NCI-H2107 (cell line): ENCODE measurements around the gene EFNA2.
A peak's percentile ranks its signal among the peaks of the same experiment; 100 is the strongest.
"Not testable (repeated sequence)": the region's sequence is repeated elsewhere in the genome, so short reads cannot be mapped to it uniquely, and the experiment has no call there.

ENCODE experiments used
- DNase-seq: peaks from one replicate; lab custom pipeline; 2025; lab: John Stamatoyannopoulos, UW

Gene EFNA2

DNA sequence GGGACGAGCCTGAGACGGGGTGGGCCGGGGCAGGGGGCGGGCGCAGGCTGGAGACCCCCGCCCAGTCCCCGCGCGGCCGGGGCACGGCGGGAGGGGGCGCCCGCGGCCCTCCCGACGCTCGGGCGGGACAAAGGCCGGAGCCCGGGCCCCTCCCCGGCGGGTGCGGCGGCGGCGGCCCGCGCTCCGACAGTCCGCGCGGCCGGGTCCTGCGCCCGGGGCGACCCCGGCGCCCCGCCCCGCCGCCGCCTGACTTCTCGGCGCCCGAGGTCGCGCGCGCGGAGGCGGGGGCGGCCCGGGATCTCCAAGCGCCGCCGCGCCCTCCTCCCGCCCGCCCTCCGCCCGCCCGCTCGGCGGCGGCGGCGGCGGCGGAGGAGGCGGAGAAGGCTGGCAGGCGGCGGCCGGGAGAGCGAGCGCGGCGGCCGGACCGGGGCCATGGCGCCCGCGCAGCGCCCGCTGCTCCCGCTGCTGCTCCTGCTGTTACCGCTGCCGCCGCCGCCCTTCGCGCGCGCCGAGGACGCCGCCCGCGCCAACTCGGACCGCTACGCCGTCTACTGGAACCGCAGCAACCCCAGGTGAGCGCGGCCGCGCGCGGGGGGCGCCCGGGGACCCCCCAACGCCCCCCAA is at the start of gene EFNA2:
Gene EFNA2, plus strand, starts transcription at position 137 of the 624 bp plus-strand sequence. Its CDS starts 296 bp downstream, at position 433.
- no peak for DNase-seq

- DNase-seq, result no peak
Measured at GRCh38 chr19:1236576-1236975, 49.1 kb upstream of the EFNA2 start.

DNA sequence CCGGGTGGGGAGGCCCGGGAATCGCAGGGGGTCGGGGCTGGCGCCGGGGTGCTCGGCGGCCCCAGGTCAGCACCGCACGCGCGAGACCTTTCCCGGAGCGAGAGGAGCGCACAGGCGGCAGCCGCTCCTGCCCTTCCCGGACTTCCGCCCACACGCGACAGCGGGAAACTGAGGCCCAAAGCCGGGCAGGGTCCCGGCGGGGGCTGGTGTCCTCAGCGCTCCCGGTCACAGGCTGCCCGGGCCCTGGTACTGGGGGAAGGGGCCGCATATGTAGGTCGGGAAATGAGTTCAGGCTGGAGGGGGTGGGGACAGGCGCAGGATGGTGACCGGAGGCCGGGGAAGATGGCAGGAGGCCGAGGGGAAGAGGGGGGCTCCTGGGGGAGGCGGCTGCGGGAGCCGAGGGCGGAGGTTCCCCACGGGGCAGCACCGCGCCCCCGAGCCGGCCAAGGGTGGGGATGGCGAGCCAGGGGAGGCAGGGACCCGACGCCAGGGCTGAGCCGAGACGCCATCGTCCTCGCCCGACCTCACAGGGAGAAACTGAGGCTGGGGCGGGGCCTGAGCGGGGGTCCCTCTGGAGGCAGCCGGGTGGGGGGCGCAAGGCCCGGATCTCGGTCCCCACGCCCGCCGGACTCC is 48.5 kb upstream of the EFNA2 start:
- DNase-seq, result no peak

- DNase-seq, result no peak
Measured at GRCh38 chr19:1237754-1238368, 47.8 kb upstream of the EFNA2 start, which contains the start of gene CBARP. Gene CBARP (minus strand): TSS chr19:1238005. CDS start chr19:1236100, 1,905 bp downstream.

GRCh38 chr19:1238369-1239303 is 47.0 kb upstream of the EFNA2 start:
- DNase-seq, result no peak

GRCh38 chr19:1239420-1239795 is 46.3 kb upstream of the EFNA2 start:
- no peak for DNase-seq

GRCh38 chr19:1239796-1240737 is 45.6 kb upstream of the EFNA2 start:
- DNase-seq, result peak; percentile 78

DNA sequence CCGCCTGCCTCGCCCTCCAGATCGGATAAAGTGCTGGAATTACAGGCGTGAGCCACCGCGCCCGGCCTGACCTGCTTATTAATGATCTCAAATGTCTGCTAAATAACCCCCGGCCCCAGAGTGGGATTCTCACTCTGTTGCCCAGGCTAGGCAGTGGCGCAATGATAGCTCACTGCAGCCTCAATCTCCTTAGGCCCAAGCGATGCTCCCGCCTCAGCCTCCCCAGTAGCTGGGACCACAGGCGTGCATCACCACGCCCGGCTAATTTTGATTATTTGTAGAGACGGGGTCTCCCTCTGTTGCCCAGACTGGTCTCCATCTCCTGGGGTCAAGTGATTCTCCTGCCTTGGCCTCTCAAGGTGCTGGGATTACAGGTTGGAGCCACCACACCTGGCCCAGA is 44.7 kb upstream of the EFNA2 start:
- no peak for DNase-seq

DNA sequence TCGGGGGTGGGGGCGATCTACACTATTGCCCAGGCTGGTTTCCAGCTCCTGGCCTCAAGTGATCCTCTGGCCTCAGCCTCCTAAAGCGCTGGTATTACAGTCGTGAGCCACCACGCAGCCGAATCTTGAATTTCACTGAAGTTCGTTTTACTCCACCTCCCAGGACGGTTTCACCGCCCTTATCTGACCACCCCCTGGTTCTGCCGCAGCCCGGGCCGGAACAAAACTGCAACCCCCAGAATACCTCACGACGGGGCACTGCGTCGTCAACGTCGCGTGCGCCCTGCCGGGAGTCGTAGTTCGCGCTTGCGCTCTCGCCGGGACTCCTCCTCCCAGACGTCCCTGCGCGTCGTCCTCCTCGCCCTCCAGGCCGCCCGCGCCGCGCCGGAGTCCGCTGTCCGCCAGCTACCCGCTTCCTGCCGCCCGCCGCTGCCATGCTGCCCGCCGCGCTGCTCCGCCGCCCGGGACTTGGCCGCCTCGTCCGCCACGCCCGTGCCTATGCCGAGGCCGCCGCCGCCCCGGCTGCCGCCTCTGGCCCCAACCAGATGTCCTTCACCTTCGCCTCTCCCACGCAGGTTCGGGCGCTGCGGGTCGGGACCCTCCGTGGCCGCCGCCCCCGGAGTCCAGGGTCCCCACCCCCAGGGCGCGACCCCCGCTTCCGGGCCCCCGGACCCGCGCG is 44.1 kb upstream of the EFNA2 start, which contains the start of gene ATP5F1D:
Gene ATP5F1D, plus strand, starts transcription at position 335 of the 679 bp plus-strand sequence. Its CDS starts 100 bp downstream, at position 435.
- peak; percentile 73 for DNase-seq

- no peak for DNase-seq
Measured at GRCh38 chr19:1243768-1244692, 41.6 kb upstream of the EFNA2 start.

DNA sequence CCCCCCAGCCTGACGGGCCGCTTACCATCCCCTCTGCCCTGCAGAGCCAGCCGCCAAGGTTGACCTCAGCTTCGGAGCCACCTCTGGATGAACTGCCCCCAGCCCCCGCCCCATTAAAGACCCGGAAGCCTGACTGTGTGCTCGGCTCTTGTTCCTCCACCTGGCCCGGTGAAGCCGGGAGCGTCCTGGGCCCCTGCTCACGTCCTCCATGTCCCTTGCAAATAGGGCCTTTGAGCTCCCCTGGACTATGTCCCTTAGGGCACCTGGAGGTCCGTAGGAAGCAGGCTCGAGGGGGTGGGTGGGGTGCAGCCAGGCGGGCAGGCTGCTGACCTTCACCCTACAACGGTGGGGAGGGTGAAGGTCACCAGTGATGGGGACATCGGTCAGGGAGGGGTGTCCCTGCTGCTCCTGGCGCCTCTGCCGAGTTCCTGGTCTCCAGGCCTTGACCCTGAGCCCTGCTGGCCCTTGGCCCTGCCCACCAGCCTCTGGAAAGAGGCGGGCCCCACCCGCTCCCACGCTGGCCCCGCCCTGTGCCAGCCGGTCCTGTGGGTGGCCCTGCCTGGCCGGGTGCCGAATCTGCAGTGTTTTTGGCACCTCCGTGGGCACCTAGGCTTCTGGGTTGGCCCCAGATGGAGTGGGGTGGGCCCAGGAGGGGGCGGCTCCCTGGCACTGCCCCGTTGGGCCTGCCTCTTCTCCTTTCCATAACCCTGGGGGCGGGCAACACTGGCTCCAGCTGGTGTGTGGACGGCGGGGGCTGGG is 40.8 kb upstream of the EFNA2 start:
- DNase-seq, result no peak

DNA sequence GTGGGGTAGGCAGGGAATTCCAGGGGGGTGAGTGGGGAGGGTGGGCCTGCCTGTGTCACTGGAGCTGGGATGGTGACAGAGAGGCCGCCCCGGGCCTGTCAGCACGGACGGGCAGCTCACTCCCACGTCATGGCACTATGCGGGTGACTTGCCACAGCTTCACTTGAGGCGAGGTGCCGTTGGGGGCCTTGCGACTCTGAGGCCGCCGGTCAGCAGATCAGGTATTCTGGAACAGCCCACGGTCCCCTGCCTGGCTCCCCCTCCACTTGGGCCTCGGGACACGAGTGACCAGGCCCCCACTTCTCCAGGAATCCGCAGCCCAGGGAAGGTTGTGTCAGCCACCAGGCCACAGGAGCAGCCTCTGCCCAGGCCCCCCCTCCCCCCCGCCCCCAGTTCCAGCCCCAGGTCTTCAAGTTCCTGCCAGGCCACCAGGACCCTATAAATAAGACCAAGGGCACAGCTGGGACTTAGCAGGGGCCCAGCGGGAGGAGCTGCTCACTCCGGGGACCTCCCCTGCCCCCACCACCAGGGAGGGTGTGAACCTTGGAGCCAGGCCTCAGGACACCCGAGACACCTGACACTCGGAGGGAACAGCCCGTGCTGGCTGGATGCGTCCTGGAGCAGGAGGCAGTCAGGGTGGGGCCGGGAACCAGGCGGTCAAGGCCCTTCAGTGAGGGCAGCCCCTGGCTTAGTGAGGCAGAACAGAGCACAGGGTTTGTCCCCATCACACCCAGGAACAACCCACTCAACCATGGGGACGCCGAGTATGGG is 40.0 kb upstream of the EFNA2 start:
- DNase-seq, result no peak

DNA sequence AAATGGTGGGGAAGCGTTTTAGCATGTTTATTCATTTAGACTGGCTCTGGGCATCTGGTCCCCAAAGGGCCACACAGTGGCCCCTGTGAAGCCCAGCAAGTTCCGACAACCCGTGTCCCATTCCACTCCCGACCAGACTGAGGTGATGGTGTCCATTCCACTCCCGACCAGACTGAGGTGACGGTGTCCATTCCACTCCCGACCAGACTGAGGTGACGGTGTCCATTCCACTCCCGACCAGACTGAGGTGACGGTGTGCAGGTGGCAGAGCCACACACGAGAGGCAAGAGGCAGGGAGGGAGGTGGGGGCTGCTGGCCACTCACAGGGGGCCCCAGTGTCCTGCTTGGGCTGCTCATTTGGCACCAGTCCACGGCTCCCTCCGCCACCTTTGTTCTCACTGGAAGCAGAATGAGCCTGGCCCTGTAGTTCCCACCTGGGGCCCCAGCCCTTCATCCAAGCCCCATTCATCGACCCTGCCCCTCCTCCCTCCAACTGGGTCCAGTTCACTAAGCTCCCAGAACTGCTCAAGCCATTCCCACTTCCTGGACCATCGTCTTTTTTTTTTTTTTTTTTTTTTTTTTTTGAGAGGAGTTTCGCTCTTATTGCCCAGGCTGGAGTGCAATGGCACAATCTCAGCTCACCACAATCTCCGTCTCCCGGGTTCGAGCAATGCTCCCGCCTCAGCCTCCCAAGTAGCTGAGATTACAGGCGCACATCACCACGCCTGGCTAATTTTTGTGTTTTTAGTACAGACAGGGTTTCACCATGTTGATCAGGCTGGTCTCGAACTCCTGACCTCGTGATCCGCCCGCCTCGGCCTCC is 39.2 kb upstream of the EFNA2 start:
- not testable (repeated sequence) for DNase-seq

DNA sequence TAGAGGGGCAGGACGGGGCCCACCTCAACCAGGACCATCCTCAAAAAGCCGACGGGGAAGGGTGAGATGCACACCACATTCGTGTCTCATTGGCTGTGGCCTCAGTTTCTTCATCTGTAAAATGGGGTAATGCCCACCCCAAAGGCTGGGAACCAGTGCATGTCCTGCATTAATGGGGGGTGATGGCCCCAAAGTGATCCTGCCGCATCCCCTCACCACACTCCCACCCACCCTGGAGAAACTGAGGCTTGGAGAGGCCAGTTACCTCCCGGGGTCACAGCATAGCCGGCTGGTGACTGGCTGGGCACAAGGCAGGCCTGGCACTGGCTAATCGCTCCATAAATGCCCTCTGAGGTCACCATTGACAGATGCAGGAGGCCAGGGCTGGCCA is 37.9 kb upstream of the EFNA2 start:
- DNase-seq, result no peak

- no peak for DNase-seq
Measured at GRCh38 chr19:1248139-1248785, 37.4 kb upstream of the EFNA2 start, which contains the start of gene MIDN. Gene MIDN (plus strand): TSS chr19:1248583. CDS start chr19:1250297, 1,714 bp downstream.

- DNase-seq, result no peak
Measured at GRCh38 chr19:1248786-1249297, 36.8 kb upstream of the EFNA2 start.
